B cell (primary cell): ENCODE measurements around the gene ANAPC10.

Experiments
- CTCF ChIP-seq: fragments of 200-600 bp; IDR thresholded peaks from one replicate; pipeline ENCODE4 v1.8.0; 2022; ENCODE audit warnings: antibody characterized with exemption, mild to moderate bottlenecking
- EZH2 ChIP-seq: IDR thresholded peaks from 2 replicates; pipeline ENCODE4 v1.6.1; 2012; ENCODE audit warnings: borderline replicate concordance, low read depth, mild to moderate bottlenecking, moderate library complexity, low read length; ENCODE audit not compliant: insufficient read depth, poor library complexity, severe bottlenecking

- TF ChIP-seq CTCF (no peak), EZH2 (no peak)
Measured at GRCh38 chr4:145003675-145004074, 94.3 kb downstream of the ANAPC10 start.
